Inflammatory macrophage treated with lipopolysaccharide for 1 hour (primary cell): ENCODE measurements around the gene GTF2H4.
A peak's percentile ranks its signal among the peaks of the same experiment; 100 is the strongest.
"Not testable (repeated sequence)": the region's sequence is repeated elsewhere in the genome, so short reads cannot be mapped to it uniquely, and the experiment has no call there.

ENCODE experiments used
- DNase-seq, 2 donors: peaks; one replicate each; pipeline ENCODE4 v3.0.0-alpha.2; 2020 to 2022

Gene GTF2H4

GRCh38 chr6:30926644-30927043 lies 18.6 kb downstream of the GTF2H4 start:
- no peak for DNase-seq

- DNase-seq, result not testable (repeated sequence)
Measured at GRCh38 chr6:30927080-30927479, 19.1 kb downstream of the GTF2H4 start.

- DNase-seq, result no peak
Measured at GRCh38 chr6:30928677-30929076, 20.7 kb downstream of the GTF2H4 start.

- no peak for DNase-seq
Measured at GRCh38 chr6:30930506-30930905, 22.5 kb downstream of the GTF2H4 start.

GRCh38 chr6:30931272-30931671 lies 23.3 kb downstream of the GTF2H4 start:
- DNase-seq, result no peak

- DNase-seq, result no peak
Measured at GRCh38 chr6:30931969-30932645, 24.1 kb downstream of the GTF2H4 start, which contains the start of gene SFTA2. SFTA2 (minus strand) TSS chr6:30932170; CDS start chr6:30932096, 74 bp downstream.

GRCh38 chr6:30932665-30933365 lies 24.8 kb downstream of the GTF2H4 start:
- no peak for DNase-seq

- no peak for DNase-seq
Measured at GRCh38 chr6:30935018-30935417, 27.0 kb downstream of the GTF2H4 start.

- DNase-seq, result no peak
Measured at GRCh38 chr6:30937265-30937664, 29.3 kb downstream of the GTF2H4 start.

GRCh38 chr6:30938730-30939129 lies 30.7 kb downstream of the GTF2H4 start:
- no peak for DNase-seq

GRCh38 chr6:30939473-30939872 lies 31.5 kb downstream of the GTF2H4 start:
- no peak for DNase-seq

GRCh38 chr6:30940361-30940986 lies 32.5 kb downstream of the GTF2H4 start, which contains the start of gene MUCL3:
MUCL3 (plus strand) TSS chr6:30940973; CDS start chr6:30941000, 27 bp downstream.
- DNase-seq, result no peak

GRCh38 chr6:30942338-30943060 lies 34.5 kb downstream of the GTF2H4 start:
- peak; percentile 21 to 48 for DNase-seq

- DNase-seq, result no peak
Measured at GRCh38 chr6:30944051-30944450, 36.0 kb downstream of the GTF2H4 start.

- no peak for DNase-seq
Measured at GRCh38 chr6:30945281-30945680, 37.3 kb downstream of the GTF2H4 start.

GRCh38 chr6:30947231-30947630 lies 39.2 kb downstream of the GTF2H4 start:
- no peak for DNase-seq

GRCh38 chr6:30948811-30949210 lies 40.8 kb downstream of the GTF2H4 start:
- no peak for DNase-seq

GRCh38 chr6:30951907-30952469 lies 44.0 kb downstream of the GTF2H4 start:
- DNase-seq, result no peak

- no peak for DNase-seq
Measured at GRCh38 chr6:30954631-30955366, 46.8 kb downstream of the GTF2H4 start.

- peak; percentile 49 for DNase-seq
Measured at GRCh38 chr6:30955367-30956042, 47.5 kb downstream of the GTF2H4 start.

- no peak for DNase-seq
Measured at GRCh38 chr6:30957716-30958115, 49.7 kb downstream of the GTF2H4 start.
